IMR-90 (cell line): ENCODE measurements around the gene LAMB2. TPM values are rescaled to one million over a fixed set of nuclear protein-coding genes. Genes with fewer than 3 reads are reported as not detected.

Experiments
- ATAC-seq: fragments of 200-7000 bp; cut with Tn5 transposase; 2 replicates; pipeline ENCODE4 v1.9.1; 2020; ENCODE audit warnings: low read depth, mild to moderate bottlenecking, moderate library complexity
- BruUV-seq: library from RNA; stranded (reverse); fragments of 400-500 nt; replicated peaks from 2 replicates; lab custom pipeline; 2021; lab: Mats Ljungman, UMichigan
- CTCF ChIA-PET: fragments of 300-600 bp; formaldehyde crosslinking; extraction: SDS; loops from one replicate; lab custom pipeline; 2021; ENCODE audit warnings: antibody characterized with exemption; lab: Yijun Ruan, JAX
- POLR2A ChIA-PET: fragments of 300-600 bp; sonication (Branson Sonifier 250); formaldehyde crosslinking; loops from one replicate; lab custom pipeline; 2022; ENCODE audit warnings: antibody characterized with exemption; ENCODE audit not compliant: unreplicated experiment; lab: Charles Lee
- DNase-seq: peaks from one replicate; pipeline ENCODE4 v3.0.0; 2013
- H2AFZ ChIP-seq: replicated peaks from 2 replicates; pipeline ENCODE3; 2013; ENCODE audit warnings: low read length, mild to moderate bottlenecking; ENCODE audit not compliant: poor library complexity
- H2AK5ac ChIP-seq: 2 replicates; pipeline ENCODE4 v1.6.1; 2013; ENCODE audit warnings: low read depth, low read length, inconsistent platforms
- H2AK9ac ChIP-seq: replicated peaks from 2 replicates; pipeline ENCODE3; 2013; ENCODE audit warnings: mild to moderate bottlenecking, low read depth, low read length, moderate library complexity; ENCODE audit not compliant: poor library complexity
- H2BK120ac ChIP-seq: 2 replicates; pipeline ENCODE4 v1.6.1; 2013; ENCODE audit warnings: low read depth, low read length, inconsistent platforms
- H2BK15ac ChIP-seq: 3 replicates; pipeline ENCODE4 v1.6.1; 2013; ENCODE audit warnings: low read depth, low read length, inconsistent platforms
- H2BK20ac ChIP-seq: 2 replicates; pipeline ENCODE4 v1.6.1; 2013; ENCODE audit warnings: low read depth, mild to moderate bottlenecking, inconsistent platforms, low read length, moderate library complexity
- H2BK5ac ChIP-seq: 2 replicates; pipeline ENCODE4 v1.6.1; 2013; ENCODE audit warnings: mild to moderate bottlenecking, low read depth, low read length, inconsistent platforms; ENCODE audit not compliant: poor library complexity, severe bottlenecking
- H3K14ac ChIP-seq: replicated peaks from 2 replicates; pipeline ENCODE4 v1.6.1; 2013; ENCODE audit warnings: low read depth, low read length, inconsistent platforms
- H3K18ac ChIP-seq: 2 replicates; pipeline ENCODE4 v1.6.1; 2013; ENCODE audit warnings: low read depth, low read length, control low read depth
- H3K23ac ChIP-seq: 2 replicates; pipeline ENCODE4 v1.6.1; 2013; ENCODE audit warnings: low read depth, low read length, inconsistent platforms
- H3K27ac ChIP-seq: 2 replicates; pipeline ENCODE4 v1.5.1; 2013; ENCODE audit warnings: mild to moderate bottlenecking, control low read depth, low read length; ENCODE audit not compliant: insufficient read depth
- H3K27me3 ChIP-seq: 2 replicates; pipeline ENCODE4 v1.6.1; 2013; ENCODE audit warnings: low read length; ENCODE audit not compliant: control insufficient read depth, insufficient read depth
- H3K36me3 ChIP-seq: 2 replicates; pipeline ENCODE4 v1.6.1; 2013; ENCODE audit warnings: low read length, mixed read lengths; ENCODE audit not compliant: control insufficient read depth, insufficient read depth
- H3K4ac ChIP-seq: 2 replicates; pipeline ENCODE4 v1.6.1; 2013; ENCODE audit warnings: low read depth, low read length, inconsistent platforms
- H3K4me1 ChIP-seq: 2 replicates; pipeline ENCODE4 v1.6.1; 2013; ENCODE audit warnings: low read length, mixed read lengths; ENCODE audit not compliant: control insufficient read depth, insufficient read depth
- H3K4me2 ChIP-seq: 2 replicates; pipeline ENCODE4 v1.6.1; 2013; ENCODE audit warnings: low read depth, mild to moderate bottlenecking, control low read depth, low read length, moderate library complexity
- H3K4me3 ChIP-seq: 2 replicates; pipeline ENCODE4 v1.5.1; 2013; ENCODE audit warnings: low read depth, mild to moderate bottlenecking, control low read depth, low read length, moderate library complexity; ENCODE audit not compliant: insufficient read depth
- H3K56ac ChIP-seq: 2 replicates; pipeline ENCODE4 v1.6.1; 2013; ENCODE audit warnings: low read length, inconsistent platforms; ENCODE audit not compliant: insufficient read depth; ENCODE audit errors: extremely low read depth
- H3K79me1 ChIP-seq, 2 experiments: 2 replicates each; pipeline ENCODE4 v1.6.1; 2013; ENCODE audit warnings: low read length in 2 of 2, inconsistent platforms in 1 of 2, low read depth in 1 of 2
- H3K9ac ChIP-seq: 2 replicates; pipeline ENCODE4 v1.6.1; 2013; ENCODE audit warnings: low read depth, low read length, control low read depth
- H3K9me1 ChIP-seq: 2 replicates; pipeline ENCODE4 v1.6.1; 2013; ENCODE audit warnings: low read length, inconsistent platforms; ENCODE audit not compliant: insufficient read depth
- H3K9me3 ChIP-seq: 2 replicates; pipeline ENCODE4 v1.6.1; 2013; ENCODE audit warnings: low read length; ENCODE audit not compliant: control insufficient read depth, insufficient read depth
- H4K20me1 ChIP-seq: 2 replicates; pipeline ENCODE4 v1.6.1; 2013; ENCODE audit warnings: low read length, inconsistent platforms; ENCODE audit not compliant: insufficient read depth
- H4K5ac ChIP-seq: 2 replicates; pipeline ENCODE4 v1.6.1; 2013; ENCODE audit warnings: mild to moderate bottlenecking, low read depth, low read length, control low read depth
- H4K8ac ChIP-seq, 2 experiments: 2 replicates each; pipeline ENCODE4 v1.6.1; 2013; ENCODE audit warnings: low read depth in 2 of 2, low read length in 2 of 2, control low read depth in 1 of 2, inconsistent platforms in 1 of 2
- H4K91ac ChIP-seq: 2 replicates; pipeline ENCODE4 v1.6.1; 2013; ENCODE audit warnings: low read depth, low read length, inconsistent platforms; ENCODE audit not compliant: insufficient read depth
- BHLHE40 ChIP-seq: fragments of 150-350 bp; IDR thresholded peaks from 2 replicates; pipeline ENCODE4 v1.6.1; 2016; ENCODE audit warnings: mild to moderate bottlenecking, low read depth, low read length
- CEBPB ChIP-seq: IDR thresholded peaks from 2 replicates; pipeline ENCODE4 v1.6.1; 2012; ENCODE audit warnings: low read depth, low read length, improper control_type of control experiment
- CHD1 ChIP-seq: IDR thresholded peaks from 2 replicates; pipeline ENCODE4 v1.6.1; 2012; ENCODE audit warnings: low read depth, low read length, improper control_type of control experiment
- MAFK ChIP-seq: IDR thresholded peaks from 2 replicates; pipeline ENCODE4 v1.6.1; 2012; ENCODE audit warnings: low read depth, low read length, improper control_type of control experiment
- MAZ ChIP-seq: IDR thresholded peaks from 2 replicates; pipeline ENCODE4 v1.6.1; 2012; ENCODE audit warnings: low read depth, mild to moderate bottlenecking, low read length, improper control_type of control experiment, moderate library complexity, borderline replicate concordance
- MXI1 ChIP-seq: IDR thresholded peaks from 2 replicates; pipeline ENCODE4 v1.6.1; 2012; ENCODE audit warnings: low read depth, mild to moderate bottlenecking, low read length, moderate library complexity, borderline replicate concordance
- NFE2L2 ChIP-seq: fragments of 150-350 bp; IDR thresholded peaks from 2 replicates; pipeline ENCODE4 v1.6.1; 2016; ENCODE audit warnings: low read depth, mild to moderate bottlenecking, low read length
- POLR2A ChIP-seq: IDR thresholded peaks from 2 replicates; pipeline ENCODE4 v1.6.1; 2012; ENCODE audit warnings: mild to moderate bottlenecking, low read depth, low read length
- RCOR1 ChIP-seq: IDR thresholded peaks from 2 replicates; pipeline ENCODE4 v1.6.1; 2012; ENCODE audit warnings: mild to moderate bottlenecking, low read length, improper control_type of control experiment; ENCODE audit not compliant: insufficient replicate concordance
- RFX5 ChIP-seq: IDR thresholded peaks from 2 replicates; pipeline ENCODE4 v1.8.0; 2012; ENCODE audit warnings: low read depth, mild to moderate bottlenecking, low read length, moderate library complexity
- USF2 ChIP-seq: fragments of 150-350 bp; IDR thresholded peaks from 2 replicates; pipeline ENCODE4 v1.6.1; 2017; ENCODE audit warnings: mild to moderate bottlenecking, antibody characterized with exemption, low read length, low read depth
- WGBS, 2 experiments: methylation state at CpG; one replicate each; pipeline versions ENCODE4 v1.1.5 to v1.1.7; 2013; ENCODE audit warnings: missing lambda C conversion rate in 2 of 2; ENCODE audit not compliant: insufficient read length in 1 of 2; ENCODE audit errors: extremely low coverage in 2 of 2; 5-methylcytosine and 5-hydroxymethylcytosine counted together
- dilution Hi-C: fragments of 300-500 bp; cut with HindIII; formaldehyde crosslinking; loops from one replicate; pipeline ENCODE4 v1.14.3; 2018; ENCODE audit warnings: low sequenced_read_pairs; ENCODE audit not compliant: unreplicated experiment
- in situ Hi-C: fragments of 300-500 bp; cut with MboI; formaldehyde crosslinking; loops from 3 replicates; pipeline ENCODE4 v1.14.3; 2019; ENCODE audit warnings: low sequenced_read_pairs, inconsistent platforms, mixed read lengths
- intact Hi-C: fragments of 100-400 bp; cut with micrococcal nuclease; formaldehyde crosslinking; loops from 2 replicates; pipeline ENCODE4 v1.10.0; 2022
- polyA plus RNA-seq, 3 experiments: library from polyadenylated mRNA; depleted of rRNA; stranded (reverse); fragments of >200 nt; gene quantifications; 2 replicates each; pipeline ENCODE4 v1.2.3, GENCODE V29; 2012; ENCODE audit warnings: low replicate concordance in 1 of 3
- total RNA-seq: library from RNA; depleted of rRNA; stranded (reverse); fragments of >200 nt; gene quantifications from 2 replicates; pipeline ENCODE4 v1.2.3, GENCODE V29; 2012
- TF ChIP-seq, protein P1 (sequence below): conservative IDR thresholded peaks from 2 replicates; pipeline ENCODE4 v1.5.1; 2012; ENCODE audit warnings: mild to moderate bottlenecking, low read depth, low read length, improper control_type of control experiment

LAMB2 gene
- total and polyA plus RNA-seq, 2 of the 4 experiments (the other 2 are of a cell fraction) = 213 to 570 TPM

- H2BK20ac ChIP-seq = no peak overlapping the region
- H3K18ac ChIP-seq = no peak overlapping the region
- H3K27ac ChIP-seq = no peak overlapping the region
- in situ Hi-C loops (no loop called here), dilution Hi-C loops (no loop called here), intact Hi-C loops (no loop called here)
- peaks cover 10% of the 10 kb centered on the region; the same call in 1 of the 2 replicates for H3K9me1 ChIP-seq
- POLR2A ChIA-PET = no interaction called here
- DNase-seq = no peak
- H3K9ac ChIP-seq = no peak overlapping the region
- H4K5ac ChIP-seq = no peak overlapping the region
- H3K56ac ChIP-seq = no peak overlapping the region
- CTCF ChIA-PET = no interaction called here
- no peak overlapping the region for H3K4me3 ChIP-seq
- no peak overlapping the region for H2BK5ac ChIP-seq
- no peaks in the 10 kb centered on the region for H3K27me3 ChIP-seq
- H3K9me3 ChIP-seq = no peaks in the 10 kb centered on the region
- no peak overlapping the region for H2AK9ac ChIP-seq
- peaks cover 6% of the 10 kb centered on the region for H4K20me1 ChIP-seq
- H3K14ac ChIP-seq = no peak overlapping the region
- H2BK15ac ChIP-seq = no peak overlapping the region
- no peak overlapping the region for H2AFZ ChIP-seq
- H3K4ac ChIP-seq = no peak overlapping the region
- H3K36me3 ChIP-seq = peaks cover 72% of the 10 kb centered on the region
- BruUV-seq = no TSS peak
- no peak overlapping the region for H4K8ac ChIP-seq
- no peak overlapping the region for H4K91ac ChIP-seq
- no peak overlapping the region for H2AK5ac ChIP-seq
- no peak for TF ChIP-seq POLR2A
- TF ChIP-seq RFX5 = no peak
- no peak for TF ChIP-seq MXI1
- no peak for TF ChIP-seq CEBPB
- TF ChIP-seq, protein P1, sequence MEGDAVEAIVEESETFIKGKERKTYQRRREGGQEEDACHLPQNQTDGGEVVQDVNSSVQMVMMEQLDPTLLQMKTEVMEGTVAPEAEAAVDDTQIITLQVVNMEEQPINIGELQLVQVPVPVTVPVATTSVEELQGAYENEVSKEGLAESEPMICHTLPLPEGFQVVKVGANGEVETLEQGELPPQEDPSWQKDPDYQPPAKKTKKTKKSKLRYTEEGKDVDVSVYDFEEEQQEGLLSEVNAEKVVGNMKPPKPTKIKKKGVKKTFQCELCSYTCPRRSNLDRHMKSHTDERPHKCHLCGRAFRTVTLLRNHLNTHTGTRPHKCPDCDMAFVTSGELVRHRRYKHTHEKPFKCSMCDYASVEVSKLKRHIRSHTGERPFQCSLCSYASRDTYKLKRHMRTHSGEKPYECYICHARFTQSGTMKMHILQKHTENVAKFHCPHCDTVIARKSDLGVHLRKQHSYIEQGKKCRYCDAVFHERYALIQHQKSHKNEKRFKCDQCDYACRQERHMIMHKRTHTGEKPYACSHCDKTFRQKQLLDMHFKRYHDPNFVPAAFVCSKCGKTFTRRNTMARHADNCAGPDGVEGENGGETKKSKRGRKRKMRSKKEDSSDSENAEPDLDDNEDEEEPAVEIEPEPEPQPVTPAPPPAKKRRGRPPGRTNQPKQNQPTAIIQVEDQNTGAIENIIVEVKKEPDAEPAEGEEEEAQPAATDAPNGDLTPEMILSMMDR = no peak
- TF ChIP-seq BHLHE40 = no peak
- no peak for TF ChIP-seq MAFK
- TF ChIP-seq USF2 = no peak
- TF ChIP-seq RCOR1 = no peak
- no peak for TF ChIP-seq CHD1
- TF ChIP-seq MAZ = no peak
- no peak for TF ChIP-seq NFE2L2
- WGBS, 2 experiments = 95% methylated on average over 10 of the region's 12 CpGs; no CpG with 5 or more reads in 1 of the 2 experiments
- H2BK120ac ChIP-seq = no peak overlapping the region
- peaks cover 10% of the 10 kb centered on the region for H3K4me1 ChIP-seq
- peaks cover 12 to 57% of the 10 kb centered on the region in 2 experiments for H3K79me1 ChIP-seq
- no peak overlapping the region for H3K4me2 ChIP-seq
- no peak overlapping the region for H3K23ac ChIP-seq
- no peak for ATAC-seq
Measured at GRCh38 chr3:49122022-49122421, 10.8 kb downstream of the LAMB2 start.
